Liver (tissue), 9 donors: ENCODE data around the gene BEST2. TPM values are rescaled to one million over a fixed set of nuclear protein-coding genes. Genes with fewer than 3 reads are reported as not detected.

Experiments
- DNase-seq: peaks from one replicate; pipeline ENCODE4 v3.0.0-alpha.2; 2017; ENCODE audit warnings: low spot score
- H3K27ac ChIP-seq, 2 donors: one replicate each; pipeline ENCODE4 v1.7.0; 2013; ENCODE audit warnings: inconsistent platforms in 2 of 2, low read length in 2 of 2, control low read depth in 1 of 2, low read depth in 1 of 2, mild to moderate bottlenecking in 1 of 2
- H3K27me3 ChIP-seq, 4 donors: one replicate each; pipeline versions ENCODE4 v1.6.1 to v1.7.0; 2013; ENCODE audit warnings: low read length in 3 of 4, inconsistent platforms in 1 of 4, mild to moderate bottlenecking in 1 of 4, moderate library complexity in 1 of 4; ENCODE audit not compliant: control insufficient read depth in 4 of 4, insufficient read depth in 4 of 4
- H3K36me3 ChIP-seq, 4 donors: one replicate each; pipeline versions ENCODE4 v1.6.1 to v1.7.0; 2013; ENCODE audit warnings: low read length in 3 of 4, mild to moderate bottlenecking in 3 of 4, low read depth in 1 of 4, moderate library complexity in 1 of 4; ENCODE audit not compliant: control insufficient read depth in 4 of 4, insufficient read depth in 3 of 4
- H3K4me1 ChIP-seq, 4 donors: one replicate each; pipeline versions ENCODE4 v1.6.1 to v1.7.0; 2013; ENCODE audit warnings: low read length in 3 of 4, mild to moderate bottlenecking in 3 of 4, moderate library complexity in 1 of 4; ENCODE audit not compliant: control insufficient read depth in 4 of 4, insufficient read depth in 4 of 4
- H3K4me3 ChIP-seq, 3 donors: one replicate each; pipeline versions ENCODE4 v1.6.1 to v1.7.0; 2013; ENCODE audit warnings: low read length in 3 of 3, control low read depth in 1 of 3, low read depth in 1 of 3, mild to moderate bottlenecking in 1 of 3
- H3K9ac ChIP-seq, 2 donors: one replicate each; pipeline ENCODE4 v1.7.0; 2013; ENCODE audit warnings: low read length in 2 of 2, mild to moderate bottlenecking in 2 of 2, moderate library complexity in 2 of 2, control low read depth in 1 of 2, low read depth in 1 of 2
- H3K9me3 ChIP-seq, 4 donors: one replicate each; pipeline versions ENCODE4 v1.6.1 to v1.7.0; 2013; ENCODE audit warnings: low read length in 3 of 4; ENCODE audit not compliant: control insufficient read depth in 4 of 4
- FOXA2 ChIP-seq: IDR thresholded peaks from 2 replicates; pipeline ENCODE4 v1.6.1; 2016; ENCODE audit warnings: antibody characterized with exemption
- GABPA ChIP-seq, 2 donors: IDR thresholded peaks in 1 of 2; conservative IDR thresholded peaks in 1 of 2; 2 replicates each; pipeline ENCODE4 v1.6.1; 2016; ENCODE audit warnings: antibody characterized with exemption in 2 of 2, mild to moderate bottlenecking in 1 of 2, moderate library complexity in 1 of 2
- RAD21 ChIP-seq, 2 donors: IDR thresholded peaks; 2 replicates each; pipeline ENCODE4 v1.6.1; 2016; ENCODE audit warnings: antibody characterized with exemption in 2 of 2, mild to moderate bottlenecking in 2 of 2
- TAF1 ChIP-seq: conservative IDR thresholded peaks from 2 replicates; pipeline ENCODE4 v1.6.1; 2016; ENCODE audit warnings: antibody characterized with exemption, mild to moderate bottlenecking
- YY1 ChIP-seq: IDR thresholded peaks from 2 replicates; pipeline ENCODE4 v1.6.1; 2016; ENCODE audit warnings: antibody characterized with exemption, mild to moderate bottlenecking
- WGBS: extraction: QIAGEN DNeasy Blood & Tissue Kit; methylation state at CpG from one replicate; pipeline ENCODE4 v1.1.7; 2013; 5-methylcytosine and 5-hydroxymethylcytosine counted together
- polyA plus RNA-seq, 2 donors: library from polyadenylated mRNA; stranded (reverse) in 1 of 2; unstranded in 1 of 2; fragments of 200-250 nt in 1 of 2; fragments of >200 nt in 1 of 2; fragmentation: Nextera tagmentation in 1 of 2; extraction: Ambion mirVana in 1 of 2; gene quantifications; one replicate each; pipeline versions ENCODE4 v1.2.1 to v1.2.3, GENCODE V29; 2013 to 2015
- total RNA-seq, 2 donors: library from RNA; depleted of rRNA; stranded (reverse); fragments of >200 nt; gene quantifications; one replicate each; pipeline ENCODE4 v1.2.3, GENCODE V29; 2014
- TF ChIP-seq, protein P1 (sequence below): IDR thresholded peaks from 2 replicates; pipeline ENCODE4 v1.6.1; 2016; ENCODE audit warnings: antibody characterized with exemption
- TF ChIP-seq, protein P2 (sequence below): IDR thresholded peaks from 2 replicates; pipeline ENCODE4 v1.6.1; 2016; ENCODE audit warnings: antibody characterized with exemption
- TF ChIP-seq, protein P3 (sequence below): IDR thresholded peaks from 2 replicates; pipeline ENCODE4 v1.6.1; 2016; ENCODE audit warnings: antibody characterized with exemption, mild to moderate bottlenecking
- TF ChIP-seq, protein P4 (sequence below): fragments of 150-350 bp; IDR thresholded peaks from 2 replicates; pipeline ENCODE4 v1.5.1; 2017; ENCODE audit warnings: improper control_type of control experiment, low read depth, low read length; ENCODE audit not compliant: missing input control
- donor health status: healthy.
- donor health status: healthy.
- donor health status: healthy.
- donor health status: healthy.
- donor health status: healthy.

The BEST2 gene
- total and polyA plus RNA-seq, 4 donors: not detected

DNA sequence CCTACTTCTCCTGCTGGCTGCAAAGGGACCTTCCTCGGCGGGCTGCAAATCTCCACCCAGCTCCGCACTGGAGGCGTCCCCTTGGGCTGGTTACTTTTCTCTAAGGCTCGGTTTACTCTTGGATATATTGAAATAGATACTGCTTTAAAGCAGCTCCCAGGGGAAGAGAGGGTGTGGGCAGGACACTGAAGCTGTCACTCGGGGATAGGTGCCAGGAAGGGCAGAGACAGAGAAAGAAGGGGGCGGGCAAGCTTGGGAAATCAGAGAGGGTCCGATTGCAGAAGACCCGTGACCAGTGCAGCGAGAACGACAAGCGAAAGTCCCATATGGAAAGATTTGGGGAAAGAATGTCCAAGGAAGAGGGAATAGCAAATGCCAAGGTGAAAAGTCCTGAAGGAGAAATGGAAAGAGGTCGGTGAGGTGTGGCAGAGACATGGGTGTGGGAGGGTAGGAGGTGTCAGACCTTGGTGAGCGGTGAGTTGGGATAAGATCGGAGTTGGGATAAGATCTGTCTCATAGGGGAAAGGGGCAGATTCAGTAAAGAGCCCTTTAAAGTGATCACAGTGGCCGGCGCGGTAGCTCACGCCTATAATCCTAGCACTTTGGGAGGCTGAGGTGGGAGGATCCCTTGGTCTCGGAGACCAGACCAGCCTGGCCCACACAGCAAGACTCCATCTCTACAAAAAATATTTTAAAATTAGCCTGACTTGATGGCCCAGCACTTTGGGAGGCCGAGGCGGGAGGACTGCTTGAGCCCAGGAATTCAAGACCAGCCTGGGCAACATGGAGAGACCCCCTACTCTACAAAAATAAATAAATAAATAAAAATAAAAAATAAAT, 50.9 kb downstream of the BEST2 start (continued):
- TF ChIP-seq, protein P1, sequence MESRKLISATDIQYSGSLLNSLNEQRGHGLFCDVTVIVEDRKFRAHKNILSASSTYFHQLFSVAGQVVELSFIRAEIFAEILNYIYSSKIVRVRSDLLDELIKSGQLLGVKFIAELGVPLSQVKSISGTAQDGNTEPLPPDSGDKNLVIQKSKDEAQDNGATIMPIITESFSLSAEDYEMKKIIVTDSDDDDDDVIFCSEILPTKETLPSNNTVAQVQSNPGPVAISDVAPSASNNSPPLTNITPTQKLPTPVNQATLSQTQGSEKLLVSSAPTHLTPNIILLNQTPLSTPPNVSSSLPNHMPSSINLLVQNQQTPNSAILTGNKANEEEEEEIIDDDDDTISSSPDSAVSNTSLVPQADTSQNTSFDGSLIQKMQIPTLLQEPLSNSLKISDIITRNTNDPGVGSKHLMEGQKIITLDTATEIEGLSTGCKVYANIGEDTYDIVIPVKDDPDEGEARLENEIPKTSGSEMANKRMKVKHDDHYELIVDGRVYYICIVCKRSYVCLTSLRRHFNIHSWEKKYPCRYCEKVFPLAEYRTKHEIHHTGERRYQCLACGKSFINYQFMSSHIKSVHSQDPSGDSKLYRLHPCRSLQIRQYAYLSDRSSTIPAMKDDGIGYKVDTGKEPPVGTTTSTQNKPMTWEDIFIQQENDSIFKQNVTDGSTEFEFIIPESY: no peak
- TF ChIP-seq, protein P2, sequence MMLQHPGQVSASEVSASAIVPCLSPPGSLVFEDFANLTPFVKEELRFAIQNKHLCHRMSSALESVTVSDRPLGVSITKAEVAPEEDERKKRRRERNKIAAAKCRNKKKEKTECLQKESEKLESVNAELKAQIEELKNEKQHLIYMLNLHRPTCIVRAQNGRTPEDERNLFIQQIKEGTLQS: no peak

DNA sequence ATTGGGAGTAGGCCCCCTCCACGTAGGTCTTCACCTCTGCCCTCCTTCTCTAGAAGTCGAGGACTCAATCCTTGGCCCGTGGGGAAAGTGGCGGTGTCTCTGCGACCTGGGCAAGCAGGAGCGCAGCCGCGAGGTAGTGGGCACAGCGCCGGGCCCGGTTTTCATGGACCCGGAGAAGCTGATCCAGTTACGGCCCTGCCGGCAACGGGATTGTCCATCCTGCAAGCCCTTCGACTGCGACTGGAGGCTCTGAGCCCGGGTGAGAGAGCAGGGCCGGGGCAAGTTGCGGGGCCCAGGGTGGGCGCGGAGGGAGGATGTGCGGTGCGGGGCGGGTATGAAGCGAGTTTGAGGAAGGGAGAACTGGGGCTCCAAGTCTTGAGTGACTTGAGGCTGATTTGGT, 52.5 kb downstream of the BEST2 start:
- no peaks in the 10 kb centered on the region for H3K9me3 ChIP-seq
- H3K27me3 ChIP-seq: no peaks in the 10 kb centered on the region
- H3K4me3 ChIP-seq: no peak overlapping the region
- 94% methylated on average over 26 of the region's 26 CpGs for WGBS
- no peak overlapping the region for H3K9ac ChIP-seq
- TF ChIP-seq, protein P2: no peak
- TF ChIP-seq RAD21 (IDR thresholded peaks at IDR 0.05): no peak
- TF ChIP-seq, protein P3, sequence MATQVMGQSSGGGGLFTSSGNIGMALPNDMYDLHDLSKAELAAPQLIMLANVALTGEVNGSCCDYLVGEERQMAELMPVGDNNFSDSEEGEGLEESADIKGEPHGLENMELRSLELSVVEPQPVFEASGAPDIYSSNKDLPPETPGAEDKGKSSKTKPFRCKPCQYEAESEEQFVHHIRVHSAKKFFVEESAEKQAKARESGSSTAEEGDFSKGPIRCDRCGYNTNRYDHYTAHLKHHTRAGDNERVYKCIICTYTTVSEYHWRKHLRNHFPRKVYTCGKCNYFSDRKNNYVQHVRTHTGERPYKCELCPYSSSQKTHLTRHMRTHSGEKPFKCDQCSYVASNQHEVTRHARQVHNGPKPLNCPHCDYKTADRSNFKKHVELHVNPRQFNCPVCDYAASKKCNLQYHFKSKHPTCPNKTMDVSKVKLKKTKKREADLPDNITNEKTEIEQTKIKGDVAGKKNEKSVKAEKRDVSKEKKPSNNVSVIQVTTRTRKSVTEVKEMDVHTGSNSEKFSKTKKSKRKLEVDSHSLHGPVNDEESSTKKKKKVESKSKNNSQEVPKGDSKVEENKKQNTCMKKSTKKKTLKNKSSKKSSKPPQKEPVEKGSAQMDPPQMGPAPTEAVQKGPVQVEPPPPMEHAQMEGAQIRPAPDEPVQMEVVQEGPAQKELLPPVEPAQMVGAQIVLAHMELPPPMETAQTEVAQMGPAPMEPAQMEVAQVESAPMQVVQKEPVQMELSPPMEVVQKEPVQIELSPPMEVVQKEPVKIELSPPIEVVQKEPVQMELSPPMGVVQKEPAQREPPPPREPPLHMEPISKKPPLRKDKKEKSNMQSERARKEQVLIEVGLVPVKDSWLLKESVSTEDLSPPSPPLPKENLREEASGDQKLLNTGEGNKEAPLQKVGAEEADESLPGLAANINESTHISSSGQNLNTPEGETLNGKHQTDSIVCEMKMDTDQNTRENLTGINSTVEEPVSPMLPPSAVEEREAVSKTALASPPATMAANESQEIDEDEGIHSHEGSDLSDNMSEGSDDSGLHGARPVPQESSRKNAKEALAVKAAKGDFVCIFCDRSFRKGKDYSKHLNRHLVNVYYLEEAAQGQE: no peak
- DNase-seq: no peak
- H3K27ac ChIP-seq: no peak overlapping the region
- H3K4me1 ChIP-seq: peaks cover 0 to 32% (median 24%) of the 10 kb centered on the region in 4 donors
- peaks cover 0 to 3% (median 0%) of the 10 kb centered on the region in 4 donors for H3K36me3 ChIP-seq

DNA sequence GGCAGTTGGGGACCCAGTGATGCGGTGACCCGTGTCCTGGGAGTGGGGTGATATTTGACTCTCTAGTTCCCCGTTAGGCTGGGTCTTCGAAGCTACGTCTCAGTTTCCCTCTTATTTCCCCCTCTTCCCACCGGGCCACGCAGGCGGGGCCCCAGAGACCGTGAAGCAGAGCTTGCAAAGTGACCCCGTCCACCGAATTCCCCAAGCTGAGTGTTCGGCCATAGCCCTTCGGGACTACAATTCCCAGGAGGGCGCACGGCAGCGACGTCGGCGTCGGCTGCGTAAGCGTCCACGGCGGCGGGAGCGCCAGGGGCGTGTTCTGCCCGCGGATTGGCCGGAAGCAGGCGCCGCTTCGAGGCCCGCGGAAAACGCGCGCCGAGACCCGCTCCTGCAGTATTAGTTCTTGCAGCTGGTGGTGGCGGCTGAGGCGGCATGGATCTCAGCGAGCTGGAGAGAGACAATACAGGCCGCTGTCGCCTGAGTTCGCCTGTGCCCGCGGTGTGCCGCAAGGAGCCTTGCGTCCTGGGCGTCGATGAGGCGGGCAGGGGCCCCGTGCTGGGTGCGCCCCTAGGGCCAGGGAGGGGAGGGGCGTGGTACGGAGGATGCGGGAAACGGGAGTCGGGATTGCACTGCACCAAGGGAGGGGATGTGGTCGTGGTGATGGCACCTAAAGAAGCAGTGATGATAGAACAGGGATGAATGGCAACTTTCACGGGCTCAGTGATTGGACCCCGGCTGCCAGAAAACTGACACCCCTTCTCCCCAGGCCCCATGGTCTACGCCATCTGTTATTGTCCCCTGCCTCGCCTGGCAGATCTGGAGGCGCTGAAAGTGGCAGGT, 54.9 kb downstream of the BEST2 start, which contains the start of gene RNASEH2A:
TSS of gene RNASEH2A (plus strand) at position 343 of the 840 bp plus-strand sequence. CDS start at position 433, 90 bp downstream.
- Histone ChIP-seq H3K4me3 (peak within 1 kb of the TSS; percentile 22 to 67 (median 51)), H3K36me3 (no peaks in the 10 kb centered on the region), H3K27ac (peak within 1 kb of the TSS in 1 of 2 donors; percentile 10), H3K4me1 (peaks cover 0 to 19% (median 17%) of the 10 kb centered on the region in 4 donors), H3K9me3 (no peaks in the 10 kb centered on the region), H3K9ac (peak within 1 kb of the TSS in 1 of 2 donors; percentile 41), H3K27me3 (no peaks in the 10 kb centered on the region)
- DNase-seq: peak; percentile 89
- 4% methylated on average over 66 of the region's 66 CpGs for WGBS
- TF ChIP-seq, protein P4, sequence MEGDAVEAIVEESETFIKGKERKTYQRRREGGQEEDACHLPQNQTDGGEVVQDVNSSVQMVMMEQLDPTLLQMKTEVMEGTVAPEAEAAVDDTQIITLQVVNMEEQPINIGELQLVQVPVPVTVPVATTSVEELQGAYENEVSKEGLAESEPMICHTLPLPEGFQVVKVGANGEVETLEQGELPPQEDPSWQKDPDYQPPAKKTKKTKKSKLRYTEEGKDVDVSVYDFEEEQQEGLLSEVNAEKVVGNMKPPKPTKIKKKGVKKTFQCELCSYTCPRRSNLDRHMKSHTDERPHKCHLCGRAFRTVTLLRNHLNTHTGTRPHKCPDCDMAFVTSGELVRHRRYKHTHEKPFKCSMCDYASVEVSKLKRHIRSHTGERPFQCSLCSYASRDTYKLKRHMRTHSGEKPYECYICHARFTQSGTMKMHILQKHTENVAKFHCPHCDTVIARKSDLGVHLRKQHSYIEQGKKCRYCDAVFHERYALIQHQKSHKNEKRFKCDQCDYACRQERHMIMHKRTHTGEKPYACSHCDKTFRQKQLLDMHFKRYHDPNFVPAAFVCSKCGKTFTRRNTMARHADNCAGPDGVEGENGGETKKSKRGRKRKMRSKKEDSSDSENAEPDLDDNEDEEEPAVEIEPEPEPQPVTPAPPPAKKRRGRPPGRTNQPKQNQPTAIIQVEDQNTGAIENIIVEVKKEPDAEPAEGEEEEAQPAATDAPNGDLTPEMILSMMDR: peak; percentile 1
- TF ChIP-seq, protein P2: no peak
- TF ChIP-seq TAF1 (no peak), GABPA (IDR thresholded peaks at IDR 0.05 in 1 of 2, conservative IDR thresholded peaks at IDR 0.05 in 1 of 2) (peak in 1 of 2 donors; percentile 69), YY1 (peak; percentile 93), FOXA2 (no peak), RAD21 (IDR thresholded peaks at IDR 0.05) (no peak)
- TF ChIP-seq, protein P1: no peak
- TF ChIP-seq, protein P3: no peak
